Duodenal mucosa (tissue), 2 donors: ENCODE results near the gene MAOB.

Experiments
- H3K27ac ChIP-seq: one replicate; pipeline ENCODE4 v1.7.0; 2013; ENCODE audit warnings: low read depth, low read length
- H3K27me3 ChIP-seq, 2 donors: one replicate each; pipeline ENCODE4 v1.7.0; 2013; ENCODE audit warnings: low read length in 2 of 2, control low read depth in 1 of 2; ENCODE audit not compliant: insufficient read depth in 2 of 2, control insufficient read depth in 1 of 2
- H3K36me3 ChIP-seq, 2 donors: one replicate each; pipeline ENCODE4 v1.7.0; 2013; ENCODE audit warnings: low read length in 2 of 2, control low read depth in 1 of 2; ENCODE audit not compliant: insufficient read depth in 2 of 2, control insufficient read depth in 1 of 2
- H3K4me1 ChIP-seq, 2 donors: one replicate each; pipeline ENCODE4 v1.7.0; 2013; ENCODE audit warnings: low read length in 2 of 2, control low read depth in 1 of 2; ENCODE audit not compliant: insufficient read depth in 2 of 2, control insufficient read depth in 1 of 2
- H3K4me3 ChIP-seq, 2 donors: one replicate each; pipeline ENCODE4 v1.7.0; 2013; ENCODE audit warnings: low read length in 2 of 2, low read depth in 1 of 2
- H3K9ac ChIP-seq, 2 donors: one replicate each; pipeline ENCODE4 v1.7.0; 2013; ENCODE audit warnings: low read length in 2 of 2, low read depth in 1 of 2
- H3K9me3 ChIP-seq, 2 donors: one replicate each; pipeline ENCODE4 v1.7.0; 2013; ENCODE audit warnings: low read length in 2 of 2, control low read depth in 1 of 2; ENCODE audit not compliant: control insufficient read depth in 1 of 2

The MAOB gene

GRCh38 chrX:43861750-43862149 lies 20.5 kb downstream of the MAOB start:
- Histone ChIP-seq H3K36me3 (no peaks in the 10 kb centered on the region), H3K27me3 (no peaks in the 10 kb centered on the region), H3K9ac (no peak overlapping the region), H3K9me3 (no peaks in the 10 kb centered on the region), H3K4me1 (peaks cover 4 to 6% of the 10 kb centered on the region in 2 donors), H3K27ac (no peak overlapping the region), H3K4me3 (no peak overlapping the region)

- Histone ChIP-seq H3K9me3 (no peaks in the 10 kb centered on the region), H3K27me3 (no peaks in the 10 kb centered on the region), H3K36me3 (no peaks in the 10 kb centered on the region), H3K27ac (no peak overlapping the region), H3K9ac (no peak overlapping the region), H3K4me3 (no peak overlapping the region), H3K4me1 (peaks cover 3 to 6% of the 10 kb centered on the region in 2 donors)
Measured at GRCh38 chrX:43860646-43861370, 21.4 kb downstream of the MAOB start.

- Histone ChIP-seq H3K9ac (no peak overlapping the region), H3K27ac (no peak overlapping the region), H3K36me3 (no peaks in the 10 kb centered on the region), H3K27me3 (no peaks in the 10 kb centered on the region), H3K9me3 (no peaks in the 10 kb centered on the region), H3K4me3 (no peak overlapping the region), H3K4me1 (peaks cover 0 to 6% of the 10 kb centered on the region in 2 donors)
Measured at GRCh38 chrX:43853225-43853828, 28.9 kb downstream of the MAOB start.

- Histone ChIP-seq H3K27ac (no peak overlapping the region), H3K9ac (no peak overlapping the region), H3K36me3 (no peaks in the 10 kb centered on the region), H3K4me1 (peaks cover 0 to 6% of the 10 kb centered on the region in 2 donors), H3K27me3 (no peaks in the 10 kb centered on the region), H3K4me3 (no peak overlapping the region), H3K9me3 (no peaks in the 10 kb centered on the region)
Measured at GRCh38 chrX:43850629-43851028, 31.6 kb downstream of the MAOB start.

GRCh38 chrX:43849173-43849572 lies 33.1 kb downstream of the MAOB start:
- no peaks in the 10 kb centered on the region for H3K27me3 ChIP-seq
- H3K36me3 ChIP-seq: no peaks in the 10 kb centered on the region
- no peak overlapping the region for H3K4me3 ChIP-seq
- H3K4me1 ChIP-seq: peaks cover 0 to 6% of the 10 kb centered on the region in 2 donors
- H3K27ac ChIP-seq: no peak overlapping the region
- no peaks in the 10 kb centered on the region for H3K9me3 ChIP-seq
- H3K9ac ChIP-seq: no peak overlapping the region

GRCh38 chrX:43847352-43847751 lies 34.9 kb downstream of the MAOB start:
- Histone ChIP-seq H3K27ac (no peak overlapping the region), H3K9ac (no peak overlapping the region), H3K27me3 (no peaks in the 10 kb centered on the region), H3K9me3 (no peaks in the 10 kb centered on the region), H3K4me1 (peaks cover 0 to 6% of the 10 kb centered on the region in 2 donors), H3K36me3 (no peaks in the 10 kb centered on the region), H3K4me3 (no peak overlapping the region)

GRCh38 chrX:43846558-43846957 lies 35.7 kb downstream of the MAOB start:
- Histone ChIP-seq H3K9ac (no peak overlapping the region), H3K27me3 (no peaks in the 10 kb centered on the region), H3K9me3 (no peaks in the 10 kb centered on the region), H3K4me3 (no peak overlapping the region), H3K36me3 (no peaks in the 10 kb centered on the region), H3K4me1 (peaks cover 0 to 6% of the 10 kb centered on the region in 2 donors), H3K27ac (no peak overlapping the region)

- H3K9me3 ChIP-seq: no peaks in the 10 kb centered on the region
- no peaks in the 10 kb centered on the region for H3K27me3 ChIP-seq
- no peak overlapping the region for H3K27ac ChIP-seq
- H3K4me1 ChIP-seq: peaks cover 0 to 6% of the 10 kb centered on the region in 2 donors
- H3K4me3 ChIP-seq: no peak overlapping the region
- H3K9ac ChIP-seq: no peak overlapping the region
- H3K36me3 ChIP-seq: no peaks in the 10 kb centered on the region
Measured at GRCh38 chrX:43845776-43846175, 36.5 kb downstream of the MAOB start.

- no peaks in the 10 kb centered on the region for H3K27me3 ChIP-seq
- no peaks in the 10 kb centered on the region for H3K9me3 ChIP-seq
- no peak overlapping the region for H3K4me3 ChIP-seq
- H3K9ac ChIP-seq: no peak overlapping the region
- no peaks in the 10 kb centered on the region for H3K4me1 ChIP-seq
- H3K36me3 ChIP-seq: no peaks in the 10 kb centered on the region
- H3K27ac ChIP-seq: no peak overlapping the region
Measured at GRCh38 chrX:43840265-43840664, 42.0 kb downstream of the MAOB start.

GRCh38 chrX:43836435-43837184 lies 45.6 kb downstream of the MAOB start:
- H3K36me3 ChIP-seq: no peaks in the 10 kb centered on the region
- H3K27ac ChIP-seq: no peak overlapping the region
- H3K9me3 ChIP-seq: no peaks in the 10 kb centered on the region
- H3K9ac ChIP-seq: no peak overlapping the region
- H3K4me3 ChIP-seq: no peak overlapping the region
- no peaks in the 10 kb centered on the region for H3K27me3 ChIP-seq
- H3K4me1 ChIP-seq: no peaks in the 10 kb centered on the region
